WERI-Rb-1 (cell line): ENCODE measurements around the gene RRP15.

Source experiments
- DNase-seq: peaks from one replicate; pipeline ENCODE4 v3.0.0-alpha.2; 2020
- H3K27ac ChIP-seq: fragments of 250-450 bp; sonication (Bioruptor Pico); 2 replicates; pipeline ENCODE4 v1.5.1; 2020; ENCODE audit warnings: mild to moderate bottlenecking, moderate library complexity
- H3K27me3 ChIP-seq: fragments of 250-450 bp; sonication (Bioruptor Pico); 2 replicates; pipeline ENCODE4 v1.5.1; 2021; ENCODE audit warnings: mild to moderate bottlenecking, low read depth, moderate library complexity; ENCODE audit not compliant: insufficient read depth, severe bottlenecking
- H3K36me3 ChIP-seq: fragments of 250-450 bp; sonication (Bioruptor Pico); 2 replicates; pipeline ENCODE4 v1.5.1; 2020; ENCODE audit warnings: mild to moderate bottlenecking, moderate library complexity
- H3K4me3 ChIP-seq: 2 replicates; pipeline ENCODE4 v1.5.1; 2011; ENCODE audit warnings: low read depth, mild to moderate bottlenecking, control low read depth, low read length
- H3K9me3 ChIP-seq: fragments of 250-450 bp; sonication (Bioruptor Pico); 2 replicates; pipeline ENCODE4 v1.5.1; 2021; ENCODE audit warnings: mild to moderate bottlenecking, moderate library complexity; ENCODE audit not compliant: severe bottlenecking
- CTCF ChIP-seq: IDR thresholded peaks from 2 replicates; pipeline ENCODE4 v1.5.1; 2011; ENCODE audit warnings: low read depth, mild to moderate bottlenecking, control low read depth, inconsistent platforms, low read length

Gene RRP15

DNA sequence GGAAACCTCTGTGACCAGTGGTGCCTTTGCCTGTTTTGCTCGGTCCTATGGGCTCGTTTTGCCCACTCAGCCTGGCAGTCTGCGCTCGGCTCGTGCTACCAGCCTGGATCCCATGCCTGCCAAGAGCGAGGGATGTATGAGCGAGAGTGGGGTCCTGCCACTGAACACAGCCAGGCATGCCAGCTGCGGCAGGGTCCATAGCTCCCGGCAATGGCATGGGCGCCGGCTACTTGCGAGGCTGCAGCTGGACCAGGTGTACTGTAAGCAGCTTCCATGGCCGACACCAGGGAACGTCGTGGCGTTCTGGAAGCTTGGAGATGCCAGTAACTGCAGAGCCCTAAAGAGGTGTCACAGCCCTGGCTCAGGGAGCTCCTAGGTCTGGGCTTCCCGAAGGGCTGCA lies 37.7 kb downstream of the RRP15 start:
- H3K4me3 ChIP-seq, result no peak overlapping the region
- TF ChIP-seq CTCF, result no peak
- H3K27me3 ChIP-seq, result no peaks in the 10 kb centered on the region
- peaks cover 14% of the 10 kb centered on the region for H3K36me3 ChIP-seq
- no peak for DNase-seq
- H3K9me3 ChIP-seq, result no peaks in the 10 kb centered on the region
- H3K27ac ChIP-seq, result no peak overlapping the region

GRCh38 chr1:218323568-218324225 lies 38.6 kb downstream of the RRP15 start:
- Histone ChIP-seq H3K4me3 (no peak overlapping the region), H3K9me3 (no peaks in the 10 kb centered on the region), H3K27ac (no peak overlapping the region), H3K27me3 (no peaks in the 10 kb centered on the region), H3K36me3 (peaks cover 12% of the 10 kb centered on the region)
- no peak for DNase-seq
- TF ChIP-seq CTCF, result no peak

- no peak for DNase-seq
- no peak overlapping the region for H3K4me3 ChIP-seq
- H3K9me3 ChIP-seq, result no peaks in the 10 kb centered on the region
- H3K27me3 ChIP-seq, result no peaks in the 10 kb centered on the region
- no peak for TF ChIP-seq CTCF
- no peak overlapping the region for H3K27ac ChIP-seq
- H3K36me3 ChIP-seq, result peaks cover 12% of the 10 kb centered on the region
Observed at GRCh38 chr1:218324226-218324580, 39.1 kb downstream of the RRP15 start.

GRCh38 chr1:218328769-218329168 lies 43.7 kb downstream of the RRP15 start:
- Histone ChIP-seq H3K27ac (no peak overlapping the region), H3K27me3 (no peaks in the 10 kb centered on the region), H3K36me3 (peaks cover 6% of the 10 kb centered on the region; the same call in 1 of the 2 replicates), H3K4me3 (no peak overlapping the region), H3K9me3 (no peaks in the 10 kb centered on the region)
- no peak for DNase-seq
- no peak for TF ChIP-seq CTCF

- DNase-seq, result no peak
- H3K27me3 ChIP-seq, result no peaks in the 10 kb centered on the region
- no peak overlapping the region for H3K27ac ChIP-seq
- no peak overlapping the region for H3K4me3 ChIP-seq
- no peaks in the 10 kb centered on the region for H3K9me3 ChIP-seq
- TF ChIP-seq CTCF, result 0 out of 2 replicates have a peak, but pooled peaks have one; percentile 9
- H3K36me3 ChIP-seq, result peaks cover 6% of the 10 kb centered on the region; the same call in 1 of the 2 replicates
Observed at GRCh38 chr1:218330043-218330623, 45.0 kb downstream of the RRP15 start.
